AG04450 (cell line): Measurements from ENCODE around the gene ANKAR. TPM values are rescaled to one million over a fixed set of nuclear protein-coding genes. Genes with fewer than 3 reads are reported as not detected.
"Not testable (repeated sequence)": the region's sequence is repeated elsewhere in the genome, so short reads cannot be mapped to it uniquely, and the experiment has no call there.

Experiments
- CTCF ChIA-PET: fragments of 300-600, 350-600 bp; formaldehyde crosslinking; extraction: SDS; loops from one replicate; lab custom pipeline; 2022; ENCODE audit warnings: antibody characterized with exemption, inconsistent platforms; lab: Charles Lee
- POLR2A ChIA-PET: fragments of 350-600 bp; formaldehyde crosslinking; extraction: SDS; loops from one replicate; lab custom pipeline; 2021; ENCODE audit warnings: antibody characterized with exemption, inconsistent platforms; lab: Yijun Ruan, JAX
- DNase-seq: peaks from one replicate; pipeline ENCODE4 v3.0.0-alpha.2; 2011; ENCODE audit warnings: low read depth, low spot score
- H3K27ac ChIP-seq: one replicate; pipeline ENCODE4 v1.5.1; 2012; ENCODE audit warnings: low read depth, low read length, control low read depth
- H3K27me3 ChIP-seq: one replicate; pipeline ENCODE4 v1.6.0; 2012; ENCODE audit warnings: low read length; ENCODE audit not compliant: control insufficient read depth, insufficient read depth
- H3K4me3 ChIP-seq: 2 replicates; pipeline ENCODE4 v1.5.1; 2011; ENCODE audit warnings: mild to moderate bottlenecking, low read depth, low read length, control low read depth
- H3K9me3 ChIP-seq: 2 replicates; pipeline ENCODE4 v1.5.1; 2012; ENCODE audit warnings: low read length; ENCODE audit not compliant: control insufficient read depth, insufficient read depth
- CTCF ChIP-seq: IDR thresholded peaks from 2 replicates; pipeline ENCODE4 v1.5.1; 2011; ENCODE audit warnings: low read depth, low read length, control low read depth, inconsistent platforms
- polyA plus RNA-seq: library from polyadenylated mRNA; depleted of rRNA; stranded (reverse); fragments of >200 nt; gene quantifications from 2 replicates; pipeline ENCODE4 v1.2.3, GENCODE V29; 2011

ANKAR gene
- polyA plus RNA-seq, 1 experiment = 3.5 TPM

GRCh38 chr2:189684811-189685210 lies 10.3 kb downstream of the ANKAR start:
- Histone ChIP-seq H3K9me3 (no peaks in the 10 kb centered on the region), H3K4me3 (no peak overlapping the region), H3K27ac (no peak overlapping the region), H3K27me3 (no peaks in the 10 kb centered on the region)
- no peak for DNase-seq
- POLR2A ChIA-PET = interaction anchor here (0.8 kb wide), 1 partner anchor 11 kb away, joined by 7 read pairs; no protein-coding TSS in a partner anchor
- TF ChIP-seq CTCF = no peak
- CTCF ChIA-PET = interaction anchor here (0.7 to 1.9 kb wide), 6 partner anchors 11 to 471 kb away, joined by 3 to 9 read pairs (median 4); partner anchors contain the start of gene ASNSD1

GRCh38 chr2:189685540-189686229 lies 11.2 kb downstream of the ANKAR start:
- Histone ChIP-seq H3K4me3 (no peak overlapping the region), H3K9me3 (no peaks in the 10 kb centered on the region), H3K27ac (no peak overlapping the region), H3K27me3 (no peaks in the 10 kb centered on the region)
- ChIA-PET POLR2A (no interaction called here), CTCF (interaction anchor here (0.6 to 1.9 kb wide), 2 partner anchors 24 to 25 kb away, joined by 3 to 7 read pairs; partner anchors contain the start of gene ASNSD1)
- DNase-seq = peak; percentile 32
- no peak for TF ChIP-seq CTCF

- H3K27ac ChIP-seq, POLR2A ChIA-PET: not testable (repeated sequence)
- CTCF ChIA-PET = interaction anchor here (0.8 kb wide), 1 partner anchor 75 kb away, joined by 3 read pairs; the partner anchor contains the start of gene OSGEPL1
Observed at GRCh38 chr2:189687796-189688195, 13.3 kb downstream of the ANKAR start.

GRCh38 chr2:189696223-189696622 lies 21.8 kb downstream of the ANKAR start:
- Histone ChIP-seq H3K27ac (no peak overlapping the region), H3K27me3 (no peaks in the 10 kb centered on the region), H3K9me3 (no peaks in the 10 kb centered on the region), H3K4me3 (no peak overlapping the region)
- CTCF ChIA-PET = interaction anchor here (1.0 to 5.0 kb wide), 8 partner anchors 11 to 53 kb away, joined by 3 to 41 read pairs (median 3); partner anchors contain the start of genes ANKAR and ASNSD1
- TF ChIP-seq CTCF = no peak
- no peak for DNase-seq
- POLR2A ChIA-PET = no interaction called here

More at GRCh38 chr2:189687796-189688195, 13.3 kb downstream of the ANKAR start:
- not testable (repeated sequence) for H3K27me3 ChIP-seq, DNase-seq, H3K9me3 ChIP-seq, H3K4me3 ChIP-seq

- CTCF ChIA-PET = interaction anchor here (0.6 to 5.1 kb wide), 20 partner anchors 8 to 590 kb away, joined by 3 to 56 read pairs (median 4); partner anchors contain the start of genes ANKAR, ASNSD1 and OSGEPL1
- no peak overlapping the region for H3K4me3 ChIP-seq
- POLR2A ChIA-PET = no interaction called here
Observed at GRCh38 chr2:189698020-189698887, 23.8 kb downstream of the ANKAR start.

More at GRCh38 chr2:189698020-189698887, 23.8 kb downstream of the ANKAR start:
- Histone ChIP-seq H3K27me3 (no peaks in the 10 kb centered on the region), H3K9me3 (no peaks in the 10 kb centered on the region), H3K27ac (no peak overlapping the region)
- no peak for DNase-seq
- peak; percentile 65 for TF ChIP-seq CTCF
